Bronchial epithelial cell (primary cell): ENCODE data around the gene ZFHX3. TPM values are rescaled to one million over a fixed set of nuclear protein-coding genes. Genes with fewer than 3 reads are reported as not detected.

Experiments used
- DNase-seq: peaks from one replicate; pipeline ENCODE4 v3.0.0-alpha.2; 2010; ENCODE audit warnings: low read depth
- FAIRE-seq: peaks from 2 replicates; lab custom pipeline; 2011; peaks lifted over from hg19 to GRCh38; lab: Jason Lieb, UNC
- H3K27me3 ChIP-seq: 2 replicates; pipeline ENCODE4 v1.5.1; 2011; ENCODE audit warnings: low read length; ENCODE audit not compliant: control insufficient read depth, insufficient read depth
- H3K36me3 ChIP-seq: 2 replicates; pipeline ENCODE4 v1.5.1; 2011; ENCODE audit warnings: low read length; ENCODE audit not compliant: control insufficient read depth, insufficient read depth
- H3K4me3 ChIP-seq: 2 replicates; pipeline ENCODE4 v1.5.1; 2011; ENCODE audit warnings: mild to moderate bottlenecking, low read depth, low read length, control low read depth
- total RNA-seq: library from RNA; depleted of rRNA; stranded (reverse); fragments of >200 nt; gene quantifications from 2 replicates; pipeline ENCODE4 v1.2.1, GENCODE V29; 2014
- TF ChIP-seq, protein P1 (sequence below): IDR thresholded peaks from 2 replicates; pipeline ENCODE4 v1.5.1; 2011; ENCODE audit warnings: mild to moderate bottlenecking, moderate library complexity, low read length, control low read depth, inconsistent platforms; ENCODE audit not compliant: insufficient read depth, severe bottlenecking

ZFHX3 gene
- total RNA-seq, 1 donor from 2014 or later: 3.9 TPM

DNA sequence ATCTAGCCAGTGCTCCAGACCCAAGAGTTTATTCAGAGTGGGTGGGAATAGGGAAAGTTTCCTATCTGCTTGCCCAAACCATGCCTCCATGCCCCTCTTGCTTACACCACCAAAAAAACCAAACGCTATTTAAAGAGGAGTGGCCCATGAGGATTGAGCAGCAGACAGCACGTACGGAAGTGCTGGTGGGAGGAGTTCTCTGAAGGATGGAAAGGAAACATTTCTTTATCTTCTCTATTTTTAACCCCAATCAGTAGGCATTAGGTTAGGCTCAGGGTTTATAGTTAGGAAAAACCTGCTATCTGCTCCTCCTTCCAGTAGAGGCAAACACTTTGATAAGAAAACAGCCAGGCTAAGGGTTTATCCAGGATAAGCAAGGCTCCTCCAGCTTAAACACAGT is 235.3 kb downstream of the ZFHX3 start:
- no peak for DNase-seq
- TF ChIP-seq, protein P1, sequence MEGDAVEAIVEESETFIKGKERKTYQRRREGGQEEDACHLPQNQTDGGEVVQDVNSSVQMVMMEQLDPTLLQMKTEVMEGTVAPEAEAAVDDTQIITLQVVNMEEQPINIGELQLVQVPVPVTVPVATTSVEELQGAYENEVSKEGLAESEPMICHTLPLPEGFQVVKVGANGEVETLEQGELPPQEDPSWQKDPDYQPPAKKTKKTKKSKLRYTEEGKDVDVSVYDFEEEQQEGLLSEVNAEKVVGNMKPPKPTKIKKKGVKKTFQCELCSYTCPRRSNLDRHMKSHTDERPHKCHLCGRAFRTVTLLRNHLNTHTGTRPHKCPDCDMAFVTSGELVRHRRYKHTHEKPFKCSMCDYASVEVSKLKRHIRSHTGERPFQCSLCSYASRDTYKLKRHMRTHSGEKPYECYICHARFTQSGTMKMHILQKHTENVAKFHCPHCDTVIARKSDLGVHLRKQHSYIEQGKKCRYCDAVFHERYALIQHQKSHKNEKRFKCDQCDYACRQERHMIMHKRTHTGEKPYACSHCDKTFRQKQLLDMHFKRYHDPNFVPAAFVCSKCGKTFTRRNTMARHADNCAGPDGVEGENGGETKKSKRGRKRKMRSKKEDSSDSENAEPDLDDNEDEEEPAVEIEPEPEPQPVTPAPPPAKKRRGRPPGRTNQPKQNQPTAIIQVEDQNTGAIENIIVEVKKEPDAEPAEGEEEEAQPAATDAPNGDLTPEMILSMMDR: no peak
- no peak for FAIRE-seq

DNA sequence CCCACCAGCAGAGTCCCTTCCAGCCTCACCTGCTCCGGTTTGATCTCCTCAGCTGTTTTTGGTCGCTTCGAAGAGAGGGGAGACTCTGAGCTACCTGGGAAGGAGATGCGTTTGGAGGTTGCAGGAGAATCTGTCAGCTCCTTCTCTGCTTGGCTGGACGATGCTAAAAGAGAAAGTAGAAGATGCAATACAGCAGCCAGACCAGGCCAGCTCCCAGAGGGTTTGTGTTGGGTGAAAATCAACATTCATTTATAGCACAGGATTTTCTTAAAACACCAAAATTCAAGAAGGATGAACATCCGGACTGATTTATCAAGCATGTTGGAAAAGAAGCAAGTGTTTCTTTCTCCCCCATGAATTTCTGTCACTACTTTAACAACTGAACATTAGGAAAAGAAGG is 236.1 kb downstream of the ZFHX3 start:
- DNase-seq (no peak), FAIRE-seq (no peak)
- TF ChIP-seq, protein P1: no peak
- H3K27me3 ChIP-seq: no peaks in the 10 kb centered on the region
- no peaks in the 10 kb centered on the region for H3K36me3 ChIP-seq
- no peak overlapping the region for H3K4me3 ChIP-seq

More for the DNA sequence above, 235.3 kb downstream of the ZFHX3 start:
- no peak overlapping the region for H3K4me3 ChIP-seq
- no peaks in the 10 kb centered on the region for H3K27me3 ChIP-seq
- no peaks in the 10 kb centered on the region for H3K36me3 ChIP-seq

DNA sequence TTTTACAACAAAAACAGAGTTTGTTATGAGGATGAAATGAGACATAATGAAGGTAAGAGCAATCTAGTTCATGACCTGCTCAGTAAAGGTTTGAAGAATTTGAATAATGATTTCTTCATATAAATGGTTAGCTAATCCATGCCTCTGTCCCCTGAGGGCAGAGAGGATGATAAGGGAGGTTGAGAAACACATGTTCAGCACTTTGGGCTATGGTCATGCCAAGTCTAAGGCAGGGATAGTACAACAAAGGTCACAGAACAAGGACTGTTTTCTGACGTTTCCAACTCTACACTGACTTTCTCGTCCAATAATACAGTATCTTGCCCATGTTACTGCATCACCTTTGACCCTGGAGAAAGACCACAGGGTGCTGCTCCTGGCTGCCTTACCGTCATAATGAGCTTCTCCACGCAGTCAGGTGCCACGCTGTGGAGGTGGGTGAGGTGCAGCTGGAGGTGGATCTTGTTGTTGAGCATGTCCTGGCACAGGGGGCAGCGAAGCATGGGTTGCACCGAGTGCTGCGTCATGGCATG is 236.7 kb downstream of the ZFHX3 start:
- no peaks in the 10 kb centered on the region for H3K36me3 ChIP-seq
- FAIRE-seq (no peak), DNase-seq (peak; percentile 17)
- H3K4me3 ChIP-seq: no peak overlapping the region
- H3K27me3 ChIP-seq: no peaks in the 10 kb centered on the region
- TF ChIP-seq, protein P1: no peak

DNA sequence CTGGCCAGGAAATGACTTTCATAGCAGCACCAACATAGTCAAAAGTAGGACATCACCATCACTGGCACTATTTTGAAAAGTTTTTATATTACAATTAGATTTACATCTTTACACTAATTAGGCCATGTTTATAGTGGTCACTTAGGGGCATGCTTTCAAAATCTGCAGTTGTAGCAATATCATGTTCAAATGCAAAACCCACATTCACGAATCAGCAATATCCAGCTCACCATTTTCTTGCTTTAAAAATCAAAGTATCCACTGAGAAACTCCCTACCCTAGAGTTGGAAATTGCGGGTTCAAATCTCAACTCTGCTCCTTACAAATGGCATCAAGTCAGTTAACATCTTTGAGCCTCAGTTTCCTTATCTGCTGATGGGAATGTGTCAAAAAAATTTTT is 237.4 kb downstream of the ZFHX3 start:
- DNase-seq (no peak), FAIRE-seq (no peak)
- Histone ChIP-seq H3K27me3 (no peaks in the 10 kb centered on the region), H3K36me3 (no peaks in the 10 kb centered on the region), H3K4me3 (no peak overlapping the region)
- TF ChIP-seq, protein P1: no peak

DNA sequence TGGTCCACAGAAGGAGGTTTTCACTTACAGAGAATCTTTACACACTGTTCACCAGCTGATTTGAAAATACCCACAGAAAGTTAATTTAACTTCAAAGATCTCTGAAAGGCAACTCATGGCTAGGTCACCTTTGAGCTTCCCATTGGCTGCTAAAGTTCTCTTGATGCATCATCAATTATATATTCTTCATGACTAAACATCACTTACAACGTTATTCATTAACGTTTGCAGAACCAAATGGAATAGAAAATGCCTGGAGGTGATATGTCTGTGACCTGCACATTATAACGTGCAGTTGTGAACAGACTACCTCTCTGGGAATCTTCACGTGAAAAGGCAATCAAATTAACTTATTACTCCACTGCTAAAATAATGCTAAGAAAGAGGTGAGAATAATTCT is 238.5 kb downstream of the ZFHX3 start:
- no peak for DNase-seq
- FAIRE-seq: no peak
- Histone ChIP-seq H3K27me3 (no peaks in the 10 kb centered on the region), H3K4me3 (no peak overlapping the region), H3K36me3 (no peaks in the 10 kb centered on the region)
- TF ChIP-seq, protein P1: no peak

DNA sequence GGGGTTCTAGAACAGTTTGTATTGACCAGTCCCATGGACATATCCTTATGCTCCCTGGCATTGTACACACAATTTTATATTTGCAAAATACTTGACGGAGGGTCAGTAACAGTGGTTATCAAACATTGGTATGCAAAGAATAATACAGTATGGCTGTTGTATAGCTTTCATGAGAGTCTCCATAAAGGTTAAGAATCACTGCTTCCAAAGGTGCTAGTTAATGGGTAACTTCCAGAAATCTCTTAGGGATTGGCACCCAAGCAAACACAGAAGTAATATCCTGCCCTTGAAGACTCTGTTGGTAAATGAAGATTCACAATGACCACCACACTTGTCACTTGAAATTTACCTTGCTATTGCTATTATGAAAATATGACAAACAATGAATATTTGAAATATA is 239.2 kb downstream of the ZFHX3 start:
- no peak for FAIRE-seq
- DNase-seq: no peak
- Histone ChIP-seq H3K36me3 (no peaks in the 10 kb centered on the region), H3K27me3 (no peaks in the 10 kb centered on the region), H3K4me3 (no peak overlapping the region)
- TF ChIP-seq, protein P1: no peak
